Nephron progenitor cell (in vitro differentiated cells): ENCODE results near the gene SLC34A2.

Source experiments
- DNase-seq: peaks from one replicate; pipeline ENCODE4 v3.0.0; 2021
- H3K27ac Mint-ChIP-seq: 2 replicates; pipeline ENCODE4 v1.8.0; 2021; ENCODE audit warnings: mild to moderate bottlenecking, moderate library complexity, mixed read lengths
- H3K27me3 Mint-ChIP-seq: 2 replicates; pipeline ENCODE4 v1.8.0; 2021; ENCODE audit warnings: mild to moderate bottlenecking, low read depth, mixed read lengths; ENCODE audit not compliant: poor library complexity
- H3K36me3 Mint-ChIP-seq: 2 replicates; pipeline ENCODE4 v1.8.0; 2021; ENCODE audit warnings: low read depth, mixed read lengths
- H3K4me1 Mint-ChIP-seq: 2 replicates; pipeline ENCODE4 v1.8.0; 2021; ENCODE audit warnings: mixed read lengths
- H3K4me3 Mint-ChIP-seq: 2 replicates; pipeline ENCODE4 v1.8.0; 2021; ENCODE audit warnings: mild to moderate bottlenecking, moderate library complexity, mixed read lengths
- H3K9me3 Mint-ChIP-seq: 2 replicates; pipeline ENCODE4 v1.8.0; 2021; ENCODE audit warnings: mild to moderate bottlenecking, moderate library complexity, mixed read lengths
- CTCF ChIP-seq: fragments of 200-600 bp; sonication (generic); IDR thresholded peaks from 2 replicates; pipeline ENCODE4 v1.5.0; 2021; ENCODE audit warnings: antibody characterized with exemption

The SLC34A2 gene

GRCh38 chr4:25637581-25638220 is 17.9 kb upstream of the SLC34A2 start:
- peaks cover 10% of the 10 kb centered on the region for H3K9me3 Mint-ChIP-seq
- H3K4me1 Mint-ChIP-seq, result no peaks in the 10 kb centered on the region

GRCh38 chr4:25638221-25638601 is 17.4 kb upstream of the SLC34A2 start:
- H3K27me3 Mint-ChIP-seq, result peaks cover 8% of the 10 kb centered on the region
- H3K9me3 Mint-ChIP-seq, result peaks cover 9% of the 10 kb centered on the region
- H3K4me3 Mint-ChIP-seq, result no peak overlapping the region
- no peaks in the 10 kb centered on the region for H3K36me3 Mint-ChIP-seq
- no peaks in the 10 kb centered on the region for H3K4me1 Mint-ChIP-seq
- DNase-seq, result no peak
- TF ChIP-seq CTCF, result no peak
- no peak overlapping the region for H3K27ac Mint-ChIP-seq

More at GRCh38 chr4:25637581-25638220, 17.9 kb upstream of the SLC34A2 start:
- TF ChIP-seq CTCF, result no peak
- DNase-seq, result no peak
- H3K36me3 Mint-ChIP-seq, result no peaks in the 10 kb centered on the region
- H3K27me3 Mint-ChIP-seq, result peaks cover 8% of the 10 kb centered on the region
- H3K27ac Mint-ChIP-seq, result no peak overlapping the region
- H3K4me3 Mint-ChIP-seq, result no peak overlapping the region

- no peaks in the 10 kb centered on the region for H3K36me3 Mint-ChIP-seq
- H3K27me3 Mint-ChIP-seq, result peaks cover 8% of the 10 kb centered on the region
- TF ChIP-seq CTCF, result no peak
- no peak overlapping the region for H3K27ac Mint-ChIP-seq
- no peak overlapping the region for H3K4me3 Mint-ChIP-seq
- no peak for DNase-seq
- no peaks in the 10 kb centered on the region for H3K4me1 Mint-ChIP-seq
- peaks cover 3% of the 10 kb centered on the region for H3K9me3 Mint-ChIP-seq
Observed at GRCh38 chr4:25638806-25639205, 16.8 kb upstream of the SLC34A2 start.

GRCh38 chr4:25650311-25650710 is 5.3 kb upstream of the SLC34A2 start:
- H3K4me3 Mint-ChIP-seq, result no peak overlapping the region
- no peak for TF ChIP-seq CTCF
- no peaks in the 10 kb centered on the region for H3K36me3 Mint-ChIP-seq
- no peak overlapping the region for H3K27ac Mint-ChIP-seq
- no peaks in the 10 kb centered on the region for H3K9me3 Mint-ChIP-seq
- H3K27me3 Mint-ChIP-seq, result peaks cover 30% of the 10 kb centered on the region
- no peaks in the 10 kb centered on the region for H3K4me1 Mint-ChIP-seq
- no peak for DNase-seq

GRCh38 chr4:25651682-25652081 is 4.0 kb upstream of the SLC34A2 start:
- peaks cover 3% of the 10 kb centered on the region for H3K9me3 Mint-ChIP-seq
- H3K36me3 Mint-ChIP-seq, result no peaks in the 10 kb centered on the region
- H3K4me1 Mint-ChIP-seq, result peaks cover 10% of the 10 kb centered on the region

More at GRCh38 chr4:25651682-25652081, 4.0 kb upstream of the SLC34A2 start:
- no peak for DNase-seq
- no peak overlapping the region for H3K4me3 Mint-ChIP-seq
- no peak overlapping the region for H3K27ac Mint-ChIP-seq
- no peak for TF ChIP-seq CTCF
- H3K27me3 Mint-ChIP-seq, result peaks cover 44% of the 10 kb centered on the region
